GM23338 (cell line): Measurements from ENCODE around the gene BEST4. TPM values are rescaled to one million over a fixed set of nuclear protein-coding genes. Genes with fewer than 3 reads are reported as not detected.

ENCODE experiments used
- ATAC-seq: fragments of 200-7000 bp; cut with Tn5 transposase; 3 replicates; pipeline ENCODE4 v1.9.1; 2020
- DNase-seq: peaks from one replicate; pipeline ENCODE4 v3.0.0-alpha.2; 2015; ENCODE audit warnings: low spot score
- H2AFZ ChIP-seq: fragments of 200-600 bp; sonication (generic); 2 replicates; pipeline ENCODE4 v1.8.0; 2016; ENCODE audit warnings: antibody characterized with exemption, mild to moderate bottlenecking, moderate library complexity
- H3F3A ChIP-seq: fragments of 200-600 bp; sonication (generic); replicated peaks from 2 replicates; pipeline ENCODE4 v1.8.0; 2017; ENCODE audit warnings: antibody characterized with exemption, mixed run types, low read depth
- H3K27ac ChIP-seq: fragments of 200-600 bp; sonication (generic); 2 replicates; pipeline ENCODE4 v1.6.1; 2016; ENCODE audit warnings: low read depth
- H3K27me3 ChIP-seq: fragments of 200-600 bp; sonication (generic); 2 replicates; pipeline ENCODE4 v1.8.0; 2016; ENCODE audit warnings: mild to moderate bottlenecking, mixed run types, moderate library complexity; ENCODE audit not compliant: insufficient read depth
- H3K36me3 ChIP-seq: fragments of 200-600 bp; sonication (generic); 2 replicates; pipeline ENCODE4 v1.8.0; 2016; ENCODE audit warnings: mild to moderate bottlenecking; ENCODE audit not compliant: insufficient read depth
- H3K4me1 ChIP-seq: fragments of 200-600 bp; sonication (generic); 2 replicates; pipeline ENCODE4 v1.8.0; 2016; ENCODE audit warnings: mild to moderate bottlenecking, moderate library complexity; ENCODE audit not compliant: insufficient read depth
- H3K4me2 ChIP-seq: fragments of 200-600 bp; sonication (generic); 2 replicates; pipeline ENCODE4 v1.7.1; 2017; ENCODE audit warnings: mixed run types
- H3K4me3 ChIP-seq: fragments of 200-600 bp; sonication (generic); 2 replicates; pipeline ENCODE4 v1.6.1; 2016; ENCODE audit warnings: mixed run types
- H3K79me2 ChIP-seq: fragments of 200-600 bp; sonication (generic); replicated peaks from 2 replicates; pipeline ENCODE4 v1.8.0; 2017; ENCODE audit warnings: mild to moderate bottlenecking; ENCODE audit not compliant: insufficient read depth
- H3K9me2 ChIP-seq: fragments of 200-600 bp; sonication (generic); 2 replicates; pipeline ENCODE4 v1.8.0; 2017; ENCODE audit not compliant: insufficient read depth
- H4K20me1 ChIP-seq: fragments of 200-600 bp; sonication (generic); replicated peaks from 2 replicates; pipeline ENCODE4 v1.8.0; 2017; ENCODE audit warnings: mild to moderate bottlenecking; ENCODE audit not compliant: insufficient read depth
- H3K27ac Mint-ChIP-seq: 2 replicates; pipeline ENCODE4 v1.8.0; 2020; ENCODE audit warnings: inconsistent platforms, mild to moderate bottlenecking, moderate library complexity, mixed read lengths
- H3K27me3 Mint-ChIP-seq: 3 replicates; pipeline ENCODE4 v1.8.0; 2022; ENCODE audit warnings: low read depth, mild to moderate bottlenecking, moderate library complexity, mixed read lengths, inconsistent platforms; ENCODE audit not compliant: insufficient read depth, poor library complexity
- H3K36me3 Mint-ChIP-seq: 3 replicates; pipeline ENCODE4 v1.8.0; 2021; ENCODE audit warnings: low read depth, mild to moderate bottlenecking, inconsistent platforms, moderate library complexity, mixed read lengths
- H3K4me1 Mint-ChIP-seq: 3 replicates; pipeline ENCODE4 v1.8.0; 2020; ENCODE audit warnings: mild to moderate bottlenecking, inconsistent platforms, mixed read lengths
- H3K4me3 Mint-ChIP-seq: 3 replicates; pipeline ENCODE4 v1.8.0; 2021; ENCODE audit warnings: moderate library complexity, mild to moderate bottlenecking, inconsistent platforms, mixed read lengths
- H3K9me3 Mint-ChIP-seq: 3 replicates; pipeline ENCODE4 v1.8.0; 2020; ENCODE audit warnings: moderate library complexity, mild to moderate bottlenecking, inconsistent platforms, mixed read lengths
- CREB1 ChIP-seq: fragments of 250-450 bp; sonication (Bioruptor Pico); IDR thresholded peaks from 2 replicates; pipeline ENCODE4 v1.5.0; 2020; ENCODE audit warnings: low read depth, mild to moderate bottlenecking, moderate library complexity
- CTCF ChIP-seq, 2 experiments: fragments of 200-600 bp in 1 of 2; sonication (generic) in 1 of 2; conservative IDR thresholded peaks; 2 replicates each; pipeline versions ENCODE4 v1.5.1 to v1.6.1; 2016 to 2017; ENCODE audit warnings: antibody characterized with exemption in 2 of 2, low read depth in 2 of 2, mild to moderate bottlenecking in 2 of 2, moderate library complexity in 1 of 2
- ETS1 ChIP-seq: IDR thresholded peaks from 2 replicates; pipeline ENCODE4 v1.6.1; 2016; ENCODE audit warnings: antibody characterized with exemption
- EZH2 ChIP-seq: fragments of 200-600 bp; sonication (generic); IDR thresholded peaks from one replicate; pipeline ENCODE4 v1.8.0; 2017; ENCODE audit warnings: antibody characterized with exemption, mild to moderate bottlenecking, low read depth; ENCODE audit not compliant: unreplicated experiment
- EZH2phosphoT487 ChIP-seq: fragments of 200-600 bp; sonication (generic); IDR thresholded peaks from one replicate; pipeline ENCODE4 v1.8.1; 2018; ENCODE audit warnings: antibody characterized with exemption; ENCODE audit not compliant: unreplicated experiment
- JUNB ChIP-seq: IDR thresholded peaks from one replicate; pipeline ENCODE4 v1.6.1; 2016; ENCODE audit warnings: antibody characterized with exemption; ENCODE audit not compliant: unreplicated experiment
- NANOG ChIP-seq: IDR thresholded peaks from 2 replicates; pipeline ENCODE4 v1.6.1; 2016; ENCODE audit warnings: antibody characterized with exemption, borderline replicate concordance
- STAT1 ChIP-seq: IDR thresholded peaks from one replicate; pipeline ENCODE4 v1.6.1; 2016; ENCODE audit warnings: antibody characterized with exemption; ENCODE audit not compliant: unreplicated experiment
- ZNF114 ChIP-seq: fragments of 250-450 bp; sonication (Bioruptor Pico); IDR thresholded peaks from 2 replicates; pipeline ENCODE4 v1.5.0; 2020; ENCODE audit warnings: mild to moderate bottlenecking, moderate library complexity
- ZNF331 ChIP-seq: fragments of 250-450 bp; sonication (Bioruptor Pico); IDR thresholded peaks from 2 replicates; pipeline ENCODE4 v1.5.0; 2020; ENCODE audit warnings: low read depth, mild to moderate bottlenecking, moderate library complexity
- polyA plus RNA-seq: library from polyadenylated mRNA; unstranded; fragments of >200 nt; fragmentation: Nextera tagmentation; extraction: Ambion mirVana; gene quantifications from 2 replicates; pipeline ENCODE4 v1.2.1, GENCODE V29; 2016
- total RNA-seq: library from RNA; depleted of rRNA; stranded (reverse); fragments of >200 nt; shearing (Covaris generic); gene quantifications from 2 replicates; pipeline ENCODE4 v1.2.3, GENCODE V29; 2014

The BEST4 gene
- total and polyA plus RNA-seq, 2 experiments from 2014 or later: 0.63 to 1.6 TPM

GRCh38 chr1:44747878-44748277, 40.1 kb downstream of the BEST4 start:
- peaks cover 81% of the 10 kb centered on the region for H3K36me3 Mint-ChIP-seq
- Histone ChIP-seq H2AFZ (no peak overlapping the region), H3K4me3 (no peak overlapping the region), H3F3A (peaks cover 10% of the 10 kb centered on the region), H3K27ac (no peak overlapping the region), H3K79me2 (peaks cover 24% of the 10 kb centered on the region), H3K4me2 (no peak overlapping the region), H3K9me2 (no peaks in the 10 kb centered on the region), H4K20me1 (peaks cover 19% of the 10 kb centered on the region), H3K36me3 (peaks cover 60% of the 10 kb centered on the region), H3K27me3 (no peaks in the 10 kb centered on the region), H3K4me1 (no peaks in the 10 kb centered on the region)
- ATAC-seq (peak; percentile 69), DNase-seq (peak; percentile 50)
- H3K4me3 Mint-ChIP-seq: no peak overlapping the region
- no peaks in the 10 kb centered on the region; the same call in 1 of the 3 replicates for H3K4me1 Mint-ChIP-seq
- H3K9me3 Mint-ChIP-seq: no peaks in the 10 kb centered on the region; the same call in 2 of the 3 replicates
- no peaks in the 10 kb centered on the region for H3K27me3 Mint-ChIP-seq
- TF ChIP-seq CTCF (conservative IDR thresholded peaks at IDR 0.05; ENCODE audit: low read depth in 2 of 2) (peak; percentile 37 to 55; a peak in 3 of 4 replicates), ZNF331 (no peak), STAT1 (no peak), EZH2phosphoT487 (no peak)
- no peak overlapping the region for H3K27ac Mint-ChIP-seq

- Histone ChIP-seq H4K20me1 (peaks cover 19% of the 10 kb centered on the region), H3K36me3 (peaks cover 38% of the 10 kb centered on the region), H3K27ac (peak overlapping the region; percentile 70; the same call in 1 of the 2 replicates), H3K27me3 (no peaks in the 10 kb centered on the region), H2AFZ (no peak overlapping the region), H3K4me2 (no peak overlapping the region), H3K9me2 (no peaks in the 10 kb centered on the region), H3K4me3 (no peak overlapping the region), H3K79me2 (peaks cover 52% of the 10 kb centered on the region), H3K4me1 (peaks cover 7% of the 10 kb centered on the region; the same call in 1 of the 2 replicates), H3F3A (peaks cover 18% of the 10 kb centered on the region; the same call in 1 of the 2 replicates)
- H3K36me3 Mint-ChIP-seq: peaks cover 73% of the 10 kb centered on the region
- ATAC-seq (no peak), DNase-seq (no peak)
- H3K27ac Mint-ChIP-seq: no peak overlapping the region
- H3K27me3 Mint-ChIP-seq: peaks cover 11% of the 10 kb centered on the region
- H3K4me3 Mint-ChIP-seq: no peak overlapping the region
- peaks cover 8% of the 10 kb centered on the region; the same call in 2 of the 3 replicates for H3K9me3 Mint-ChIP-seq
- peaks cover 11% of the 10 kb centered on the region for H3K4me1 Mint-ChIP-seq
- TF ChIP-seq STAT1 (no peak), JUNB (no peak), NANOG (no peak), CTCF (conservative IDR thresholded peaks at IDR 0.05; ENCODE audit: low read depth in 2 of 2) (no peak), CREB1 (CRISPR knock-in tag) (no peak), EZH2 (no peak), ZNF331 (no peak), ETS1 (no peak), ZNF114 (CRISPR knock-in tag) (no peak), EZH2phosphoT487 (no peak)
Measured at GRCh38 chr1:44743211-44743610, 44.8 kb downstream of the BEST4 start.
